ENCODE data around the gene AWAT1.

DNA sequence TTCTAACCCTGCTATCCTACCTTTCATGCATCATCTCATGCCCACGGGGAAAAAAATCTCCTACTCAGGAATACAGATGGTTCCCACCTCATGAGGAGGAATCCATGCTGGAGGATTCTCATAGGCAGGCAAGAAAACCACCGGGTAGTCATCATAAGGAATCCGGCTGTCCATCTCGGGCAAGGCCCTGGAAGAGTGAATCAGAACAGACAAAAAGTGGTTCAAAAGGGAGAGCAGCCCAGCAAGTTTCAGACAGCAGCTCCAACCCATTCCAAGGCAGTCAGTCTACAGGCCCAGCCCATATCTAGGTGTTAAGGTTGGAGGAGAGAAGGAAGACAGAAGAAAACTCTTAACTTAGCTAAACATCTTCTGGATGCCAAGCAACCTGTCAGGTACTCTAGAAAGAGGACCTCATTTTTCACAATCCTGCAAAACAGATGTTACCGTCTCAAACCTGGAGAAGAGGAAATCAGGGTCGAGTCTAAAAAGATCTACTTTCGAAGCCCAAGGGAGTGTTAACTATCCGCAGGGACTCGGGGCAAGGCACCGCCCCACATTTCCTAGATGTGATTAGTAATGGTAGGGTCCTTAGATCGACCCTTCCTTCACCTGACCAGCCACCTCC lies 54.8 kb downstream of the AWAT1 start:
- TF ChIP-seq, protein P1, sequence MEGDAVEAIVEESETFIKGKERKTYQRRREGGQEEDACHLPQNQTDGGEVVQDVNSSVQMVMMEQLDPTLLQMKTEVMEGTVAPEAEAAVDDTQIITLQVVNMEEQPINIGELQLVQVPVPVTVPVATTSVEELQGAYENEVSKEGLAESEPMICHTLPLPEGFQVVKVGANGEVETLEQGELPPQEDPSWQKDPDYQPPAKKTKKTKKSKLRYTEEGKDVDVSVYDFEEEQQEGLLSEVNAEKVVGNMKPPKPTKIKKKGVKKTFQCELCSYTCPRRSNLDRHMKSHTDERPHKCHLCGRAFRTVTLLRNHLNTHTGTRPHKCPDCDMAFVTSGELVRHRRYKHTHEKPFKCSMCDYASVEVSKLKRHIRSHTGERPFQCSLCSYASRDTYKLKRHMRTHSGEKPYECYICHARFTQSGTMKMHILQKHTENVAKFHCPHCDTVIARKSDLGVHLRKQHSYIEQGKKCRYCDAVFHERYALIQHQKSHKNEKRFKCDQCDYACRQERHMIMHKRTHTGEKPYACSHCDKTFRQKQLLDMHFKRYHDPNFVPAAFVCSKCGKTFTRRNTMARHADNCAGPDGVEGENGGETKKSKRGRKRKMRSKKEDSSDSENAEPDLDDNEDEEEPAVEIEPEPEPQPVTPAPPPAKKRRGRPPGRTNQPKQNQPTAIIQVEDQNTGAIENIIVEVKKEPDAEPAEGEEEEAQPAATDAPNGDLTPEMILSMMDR (IDR thresholded peaks at IDR 0.05): no peak
- TF ChIP-seq ZFX (IDR thresholded peaks at IDR 0.05; ENCODE audit: borderline replicate concordance): no peak
